Muscle of leg (tissue), 11 donors: ENCODE measurements around the gene MPRIP. TPM values are rescaled to one million over a fixed set of nuclear protein-coding genes. Genes with fewer than 3 reads are reported as not detected.

Experiments
- DNase-seq: peaks from one replicate; pipeline ENCODE4 v3.0.0; 2013
- H3K27ac ChIP-seq: one replicate; pipeline ENCODE4 v1.5.1; 2013; ENCODE audit warnings: mild to moderate bottlenecking, low read length, control low read depth
- H3K27me3 ChIP-seq: one replicate; pipeline ENCODE4 v1.6.1; 2013; ENCODE audit warnings: low read length; ENCODE audit not compliant: control insufficient read depth, insufficient read depth
- H3K36me3 ChIP-seq: one replicate; pipeline ENCODE4 v1.6.1; 2013; ENCODE audit warnings: low read length; ENCODE audit not compliant: control insufficient read depth, insufficient read depth
- H3K4me1 ChIP-seq: one replicate; pipeline ENCODE4 v1.6.1; 2013; ENCODE audit warnings: low read length; ENCODE audit not compliant: control insufficient read depth, insufficient read depth
- H3K4me3 ChIP-seq: one replicate; pipeline ENCODE4 v1.5.1; 2013; ENCODE audit warnings: low read length, control low read depth
- H3K9me3 ChIP-seq: replicated peaks from 2 replicates; pipeline ENCODE4 v1.6.1; 2013; ENCODE audit warnings: low read depth, low read length; ENCODE audit not compliant: control insufficient read depth
- WGBS: methylation state at CpG from one replicate; pipeline ENCODE4 v1.1.5; 2013; ENCODE audit warnings: missing lambda C conversion rate; ENCODE audit not compliant: insufficient coverage; 5-methylcytosine and 5-hydroxymethylcytosine counted together
- polyA plus RNA-seq, 8 donors: library from polyadenylated mRNA; unstranded; fragments of 120-200 nt; gene quantifications; one replicate each; pipeline versions ENCODE4 v1.2.1 to v1.2.3, GENCODE V29; 2013; ENCODE audit warnings: inconsistent platforms in 1 of 8, low replicate concordance in 1 of 8; ENCODE audit not compliant: insufficient read length in 8 of 8, insufficient read depth in 1 of 8
- total RNA-seq: library from RNA; stranded (reverse); fragments of 120-200 nt; gene quantifications from one replicate; pipeline ENCODE4 v1.2.4, GENCODE V29; 2013

MPRIP gene
- total and polyA plus RNA-seq, 9 donors, result 144 to 211 (median 198) TPM

DNA sequence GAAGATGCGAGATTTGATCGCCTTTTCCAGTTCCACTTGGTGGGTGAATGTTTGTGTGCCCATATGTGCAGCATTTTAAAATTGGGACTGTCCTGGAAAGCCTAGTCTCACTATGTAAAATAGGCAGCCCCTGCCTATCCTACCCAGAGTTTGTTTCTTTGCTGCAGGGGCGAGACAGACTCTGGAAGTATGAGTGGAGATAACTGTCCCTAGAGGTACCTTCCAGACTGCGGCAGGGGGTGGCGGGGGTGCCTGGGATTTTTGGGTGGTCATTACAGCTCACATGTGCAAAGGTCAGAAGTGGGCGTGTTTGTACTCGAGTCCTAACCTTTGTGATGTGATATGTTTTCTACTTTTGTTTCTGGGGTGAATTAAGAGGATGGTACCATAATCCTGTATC is 36.6 kb downstream of the MPRIP start:
- H3K9me3 ChIP-seq, result no peaks in the 10 kb centered on the region
- H3K27ac ChIP-seq, result no peak overlapping the region
- peaks cover 57% of the 10 kb centered on the region for H3K36me3 ChIP-seq
- H3K27me3 ChIP-seq, result no peaks in the 10 kb centered on the region
- H3K4me1 ChIP-seq, result peaks cover 51% of the 10 kb centered on the region
- WGBS, result no CpG with 5 or more reads among the region's 7 CpGs
- no peak overlapping the region for H3K4me3 ChIP-seq
- no peak for DNase-seq

DNA sequence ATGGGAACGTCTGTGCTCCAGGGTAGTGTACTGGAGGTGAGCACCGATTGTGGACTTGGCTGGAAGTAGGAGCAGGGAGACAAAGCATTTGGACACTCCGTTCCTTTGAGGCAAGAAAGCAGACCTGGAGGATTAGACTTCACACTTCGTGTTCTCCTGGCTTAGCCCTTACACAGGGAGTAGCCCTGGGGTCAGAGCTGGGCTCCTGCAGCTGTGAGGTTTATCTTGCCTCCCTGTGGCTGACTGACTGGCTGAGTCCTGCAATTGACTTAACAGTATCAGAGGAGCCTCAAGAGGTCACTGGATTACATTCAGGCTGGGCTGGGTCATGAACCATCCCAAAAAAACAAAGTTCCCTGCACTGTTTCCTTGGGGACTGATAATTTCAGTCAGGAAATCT is 37.1 kb downstream of the MPRIP start:
- H3K27me3 ChIP-seq, result no peaks in the 10 kb centered on the region
- peaks cover 53% of the 10 kb centered on the region for H3K4me1 ChIP-seq
- peaks cover 62% of the 10 kb centered on the region for H3K36me3 ChIP-seq
- no peak overlapping the region for H3K27ac ChIP-seq
- no peaks in the 10 kb centered on the region for H3K9me3 ChIP-seq
- no peak overlapping the region for H3K4me3 ChIP-seq
- 51% methylated on average over 4 of the region's 4 CpGs for WGBS
- DNase-seq, result no peak

DNA sequence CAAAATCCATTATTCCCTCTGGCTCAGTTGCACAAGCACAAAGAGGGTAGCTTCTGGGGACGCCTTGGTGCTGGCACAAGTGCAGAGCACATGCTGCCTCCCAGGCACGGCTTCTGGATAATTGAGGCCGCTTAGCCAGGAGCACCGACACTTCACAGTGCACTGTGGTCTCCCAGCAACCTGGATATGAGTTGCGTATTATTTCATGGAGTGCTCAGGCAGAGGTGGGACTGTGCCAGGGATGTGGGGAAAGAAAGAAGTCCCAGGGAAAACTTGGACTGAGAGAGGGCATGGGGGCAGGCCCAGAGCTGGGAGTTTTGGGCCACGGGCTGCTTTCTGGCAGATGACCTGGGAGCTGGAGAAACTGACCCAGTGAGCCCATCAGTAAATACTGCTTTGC is 37.5 kb downstream of the MPRIP start:
- H3K9me3 ChIP-seq, result no peaks in the 10 kb centered on the region
- 54% methylated on average over 6 of the region's 6 CpGs for WGBS
- H3K4me1 ChIP-seq, result peaks cover 57% of the 10 kb centered on the region
- H3K27me3 ChIP-seq, result no peaks in the 10 kb centered on the region
- no peak overlapping the region for H3K27ac ChIP-seq
- no peak overlapping the region for H3K4me3 ChIP-seq
- no peak for DNase-seq
- H3K36me3 ChIP-seq, result peaks cover 66% of the 10 kb centered on the region

DNA sequence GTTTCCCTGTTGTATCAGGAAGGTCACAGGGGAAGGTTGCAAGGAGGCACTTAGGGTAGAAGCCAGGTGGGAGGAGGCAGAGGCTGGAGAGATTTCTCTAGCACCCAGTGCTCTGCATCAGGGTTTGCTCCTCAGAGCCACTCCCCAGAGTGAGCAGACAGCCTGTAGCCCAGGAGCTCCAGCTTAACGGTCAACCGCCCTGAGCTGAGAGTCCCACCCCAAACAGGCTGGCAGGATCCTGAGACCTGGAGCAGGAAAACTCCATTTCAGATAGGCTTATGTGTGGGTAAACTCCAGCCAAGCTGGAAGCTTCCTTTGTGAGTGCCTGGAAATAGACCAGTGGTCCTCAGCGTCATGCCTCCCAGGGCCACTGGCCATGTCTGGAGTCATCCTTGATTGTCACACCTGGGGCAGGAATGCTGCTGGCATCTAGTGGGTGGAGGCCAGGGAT is 37.9 kb downstream of the MPRIP start:
- peaks cover 70% of the 10 kb centered on the region for H3K36me3 ChIP-seq
- H3K4me3 ChIP-seq, result no peak overlapping the region
- WGBS, result 75% methylated on average over 1 of the region's 3 CpGs

DNA sequence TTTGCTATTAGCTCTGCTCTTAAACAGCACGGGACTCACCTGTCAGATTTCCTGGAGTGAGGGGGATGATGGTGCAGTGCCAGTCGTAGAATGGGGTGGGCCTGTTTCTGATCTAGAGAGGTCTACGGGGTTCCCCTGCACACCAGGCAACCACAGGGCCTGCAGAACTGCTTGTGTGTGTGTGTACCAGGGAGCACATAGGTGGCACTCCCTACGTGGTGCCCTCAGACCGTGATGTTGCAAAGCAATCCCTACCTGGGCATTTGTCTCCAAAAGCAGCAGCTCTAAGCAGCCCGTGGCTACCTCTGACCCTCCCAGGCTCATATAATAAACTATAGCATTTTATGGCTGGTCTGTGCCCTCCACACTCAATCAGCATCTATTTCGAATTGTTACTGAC is 38.5 kb downstream of the MPRIP start:
- no peak for DNase-seq
- 70% methylated on average over 4 of the region's 7 CpGs for WGBS
- Histone ChIP-seq H3K4me3 (no peak overlapping the region), H3K9me3 (no peaks in the 10 kb centered on the region), H3K27me3 (no peaks in the 10 kb centered on the region), H3K36me3 (peaks cover 71% of the 10 kb centered on the region), H3K27ac (no peak overlapping the region), H3K4me1 (peaks cover 52% of the 10 kb centered on the region)

More for the DNA sequence above, 37.9 kb downstream of the MPRIP start:
- no peak for DNase-seq
- H3K9me3 ChIP-seq, result no peaks in the 10 kb centered on the region
- no peak overlapping the region for H3K27ac ChIP-seq
- no peaks in the 10 kb centered on the region for H3K27me3 ChIP-seq
- H3K4me1 ChIP-seq, result peaks cover 57% of the 10 kb centered on the region

DNA sequence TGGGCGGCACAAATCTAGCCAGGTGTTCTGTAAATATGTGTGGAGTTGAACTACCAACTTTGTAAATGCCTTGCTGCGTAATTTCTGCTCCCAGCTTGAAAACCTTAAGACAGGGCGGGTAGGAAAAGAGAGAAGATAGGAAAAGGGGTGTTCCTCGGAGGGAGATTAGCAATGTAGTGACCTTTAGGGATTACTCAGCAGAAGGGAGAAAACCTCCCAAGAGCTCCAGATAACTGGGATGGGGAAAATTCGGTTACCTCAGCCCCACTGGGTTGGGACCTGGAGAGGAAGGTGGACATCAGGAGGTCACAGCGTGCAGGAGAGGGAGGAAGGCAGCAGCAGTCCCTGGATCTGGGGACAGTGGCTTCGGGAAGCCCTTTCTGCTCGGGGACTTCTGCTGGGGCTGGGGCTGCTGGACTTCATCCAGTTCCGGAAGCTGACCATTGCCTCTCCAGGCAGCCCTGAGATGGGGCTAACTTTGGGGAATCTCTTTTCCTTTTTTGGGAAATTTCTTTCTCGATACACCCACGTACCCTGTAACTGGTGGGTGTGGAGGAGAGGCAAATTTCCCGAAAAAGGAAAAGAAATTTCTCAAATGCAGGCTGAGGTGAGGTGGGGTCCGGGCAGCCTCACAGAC is 39.2 kb downstream of the MPRIP start:
- H3K4me1 ChIP-seq, result peaks cover 51% of the 10 kb centered on the region
- H3K36me3 ChIP-seq, result peaks cover 71% of the 10 kb centered on the region
- no peak overlapping the region for H3K27ac ChIP-seq
- no peaks in the 10 kb centered on the region for H3K27me3 ChIP-seq
- H3K9me3 ChIP-seq, result no peaks in the 10 kb centered on the region
- DNase-seq, result peak; percentile 34
- no peak overlapping the region for H3K4me3 ChIP-seq
- WGBS, result 57% methylated on average over 8 of the region's 13 CpGs

DNA sequence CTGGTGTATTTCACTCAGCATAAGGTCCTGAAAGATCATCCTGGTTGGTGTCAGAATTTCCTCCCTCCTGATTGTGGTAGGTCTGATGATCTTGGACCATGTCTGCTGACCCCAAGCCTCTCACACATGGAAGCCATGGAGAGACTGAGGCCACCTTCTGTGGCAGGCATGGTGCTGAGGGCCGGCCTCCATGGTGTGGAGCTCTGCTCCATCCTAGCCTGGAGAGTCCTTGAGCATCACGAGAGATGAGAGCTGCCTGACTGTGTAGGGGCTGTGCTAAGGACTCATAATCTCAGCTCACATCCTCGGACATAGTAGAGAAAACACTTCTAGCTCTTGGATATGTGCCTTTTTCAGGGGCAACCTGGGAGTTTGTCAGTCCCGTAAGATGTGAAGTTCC is 40.6 kb downstream of the MPRIP start:
- 94% methylated on average over 2 of the region's 4 CpGs for WGBS
- H3K9me3 ChIP-seq, result no peaks in the 10 kb centered on the region
- H3K36me3 ChIP-seq, result peaks cover 69% of the 10 kb centered on the region
- H3K4me1 ChIP-seq, result peaks cover 62% of the 10 kb centered on the region
- no peak overlapping the region for H3K27ac ChIP-seq
- H3K27me3 ChIP-seq, result no peaks in the 10 kb centered on the region
- no peak overlapping the region for H3K4me3 ChIP-seq
- DNase-seq, result no peak

DNA sequence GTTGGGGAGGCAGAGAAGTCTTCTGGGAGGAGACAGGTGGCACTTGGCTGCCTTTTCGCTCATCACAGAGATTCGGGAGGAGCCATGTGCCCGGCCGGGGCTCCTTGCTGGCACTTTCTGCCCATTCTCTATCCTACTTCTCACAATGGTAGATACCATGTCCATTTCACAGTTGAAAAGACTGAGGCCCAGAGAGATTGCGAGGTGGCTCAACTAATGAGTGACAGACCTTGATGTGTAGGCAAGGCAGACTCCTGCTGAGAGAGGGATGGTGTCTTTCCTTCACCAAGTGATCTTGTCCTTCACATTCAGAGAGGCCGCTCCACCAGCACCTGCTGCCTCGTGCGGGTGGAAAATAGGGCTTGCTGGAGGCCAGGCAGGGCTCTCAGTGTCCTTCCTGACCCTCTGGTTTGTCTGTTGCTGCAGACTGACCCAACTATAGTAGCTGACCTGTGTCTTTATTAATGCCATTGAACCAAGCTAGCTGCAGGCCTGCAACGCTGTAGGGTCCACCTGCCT is 42.1 kb downstream of the MPRIP start:
- no peak for DNase-seq
- WGBS, result 100% methylated on average over 2 of the region's 9 CpGs
- Histone ChIP-seq H3K4me1 (peaks cover 67% of the 10 kb centered on the region), H3K27ac (peak overlapping the region; percentile 62), H3K4me3 (no peak overlapping the region), H3K9me3 (no peaks in the 10 kb centered on the region), H3K36me3 (peaks cover 62% of the 10 kb centered on the region), H3K27me3 (no peaks in the 10 kb centered on the region)

DNA sequence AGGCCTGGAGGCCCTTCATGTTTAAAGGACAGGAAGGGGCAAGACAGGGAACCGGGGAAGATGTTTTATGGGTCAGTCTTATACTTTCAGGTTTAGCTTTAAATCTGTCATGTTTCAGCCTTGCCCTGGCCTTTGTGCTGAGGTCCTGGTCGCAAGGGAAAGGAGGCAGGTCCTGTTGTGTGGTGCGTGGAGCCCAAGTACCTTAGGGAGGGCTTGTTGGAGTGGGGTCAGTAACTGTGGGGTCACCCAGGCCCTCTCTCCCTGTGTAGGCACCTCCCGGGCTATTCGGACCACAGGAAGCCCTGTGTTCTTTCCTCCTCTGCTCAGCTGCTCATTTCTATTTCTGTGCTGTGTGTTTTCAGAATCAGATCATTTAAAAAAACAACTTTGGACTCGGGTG is 42.7 kb downstream of the MPRIP start:
- peak overlapping the region; percentile 62 for H3K27ac ChIP-seq

DNA sequence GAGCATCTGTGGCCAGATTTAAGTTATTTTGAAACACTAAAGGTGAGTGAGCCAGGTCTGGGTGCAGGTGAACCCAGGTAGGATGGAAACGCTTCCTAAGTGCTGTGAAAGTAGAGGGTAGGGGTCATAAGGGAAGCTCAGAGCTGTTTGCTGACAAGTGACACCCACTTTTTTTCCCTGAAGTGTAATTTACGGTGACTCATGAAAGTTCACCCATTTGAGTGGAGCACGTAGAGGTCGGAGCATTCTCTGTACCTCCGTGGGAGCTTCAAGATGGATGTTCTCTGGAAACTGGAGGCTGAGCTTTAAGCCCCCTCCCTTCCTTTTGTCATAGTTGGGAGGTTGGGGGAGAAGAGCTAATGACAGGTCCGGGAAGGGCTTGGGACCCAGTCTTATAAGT is 44.3 kb downstream of the MPRIP start:
- H3K27ac ChIP-seq, result no peak overlapping the region
- H3K36me3 ChIP-seq, result peaks cover 72% of the 10 kb centered on the region

More for the DNA sequence above, 42.7 kb downstream of the MPRIP start:
- Histone ChIP-seq H3K4me3 (no peak overlapping the region), H3K9me3 (no peaks in the 10 kb centered on the region), H3K27me3 (no peaks in the 10 kb centered on the region), H3K36me3 (peaks cover 60% of the 10 kb centered on the region), H3K4me1 (peaks cover 62% of the 10 kb centered on the region)
- 73% methylated on average over 2 of the region's 6 CpGs for WGBS
- no peak for DNase-seq

More for the DNA sequence above, 44.3 kb downstream of the MPRIP start:
- H3K4me3 ChIP-seq, result no peak overlapping the region
- 89% methylated on average over 3 of the region's 6 CpGs for WGBS
- no peaks in the 10 kb centered on the region for H3K27me3 ChIP-seq
- H3K4me1 ChIP-seq, result peaks cover 63% of the 10 kb centered on the region
- no peak for DNase-seq
- no peaks in the 10 kb centered on the region for H3K9me3 ChIP-seq
